Vagina (tissue), 2 donors: ENCODE results near the gene INSIG2.

Experiments
- CTCF ChIP-seq, 3 experiments: fragments of 450-650 bp in 2 of 3; fragments of 200-600 bp in 1 of 3; sonication (generic) in 1 of 3; IDR thresholded peaks; one replicate each; pipeline ENCODE4 v1.5.1; 2017 to 2019; ENCODE audit warnings: antibody characterized with exemption in 3 of 3, mild to moderate bottlenecking in 2 of 3, moderate library complexity in 2 of 3
- POLR2A ChIP-seq, 2 donors: fragments of 450-650 bp; IDR thresholded peaks; one replicate each; pipeline ENCODE4 v1.6.1; 2017; ENCODE audit warnings: antibody characterized with exemption in 2 of 2, mild to moderate bottlenecking in 2 of 2, moderate library complexity in 2 of 2
- POLR2AphosphoS5 ChIP-seq, 2 donors: sonication (generic); formaldehyde crosslinking; IDR thresholded peaks; one replicate each; pipeline ENCODE4 v1.9.0; 2017; ENCODE audit warnings: antibody characterized with exemption in 2 of 2, mild to moderate bottlenecking in 2 of 2, low read depth in 1 of 2; ENCODE audit not compliant: insufficient read depth in 1 of 2

GRCh38 chr2:118094503-118094902, 6.2 kb downstream of the INSIG2 start:
- no peak for TF ChIP-seq POLR2AphosphoS5 (IDR thresholded peaks at IDR 0.05; ENCODE audit: insufficient read depth in 1 of 2, low read depth in 1 of 2)
- no peak for TF ChIP-seq CTCF (IDR thresholded peaks at IDR 0.05)
- TF ChIP-seq POLR2A (IDR thresholded peaks at IDR 0.05), result no peak
